Activated CD4-positive, alpha-beta T cell treated with anti-CD3 and anti-CD28 coated beads, Interleukin-2, amount 50 U/mL, for 24 hours (primary cell): ENCODE results near the gene ZNF780B.

Experiments
- DNase-seq, 2 donors: peaks; one replicate each; pipeline ENCODE4 v3.0.0-alpha.2; 2020; ENCODE audit warnings: low read depth in 1 of 2, low spot score in 1 of 2

The ZNF780B gene

GRCh38 chr19:39982883-39983282 lies 73.1 kb downstream of the ZNF780B start:
- no peak for DNase-seq
